Activated CD4-positive, alpha-beta T cell treated with anti-CD3 and anti-CD28 coated beads, Interleukin-2, Interleukin-4, amounts not matched to agents 100 ng/mL and 50 ng/mL, durations not matched to agents 16 hours and 8 hours (primary cell): ENCODE results near the gene ERC1.

ENCODE experiments used
- DNase-seq: peaks from one replicate; pipeline ENCODE4 v3.0.0-alpha.2; 2020; ENCODE audit warnings: low spot score

The ERC1 gene

DNA sequence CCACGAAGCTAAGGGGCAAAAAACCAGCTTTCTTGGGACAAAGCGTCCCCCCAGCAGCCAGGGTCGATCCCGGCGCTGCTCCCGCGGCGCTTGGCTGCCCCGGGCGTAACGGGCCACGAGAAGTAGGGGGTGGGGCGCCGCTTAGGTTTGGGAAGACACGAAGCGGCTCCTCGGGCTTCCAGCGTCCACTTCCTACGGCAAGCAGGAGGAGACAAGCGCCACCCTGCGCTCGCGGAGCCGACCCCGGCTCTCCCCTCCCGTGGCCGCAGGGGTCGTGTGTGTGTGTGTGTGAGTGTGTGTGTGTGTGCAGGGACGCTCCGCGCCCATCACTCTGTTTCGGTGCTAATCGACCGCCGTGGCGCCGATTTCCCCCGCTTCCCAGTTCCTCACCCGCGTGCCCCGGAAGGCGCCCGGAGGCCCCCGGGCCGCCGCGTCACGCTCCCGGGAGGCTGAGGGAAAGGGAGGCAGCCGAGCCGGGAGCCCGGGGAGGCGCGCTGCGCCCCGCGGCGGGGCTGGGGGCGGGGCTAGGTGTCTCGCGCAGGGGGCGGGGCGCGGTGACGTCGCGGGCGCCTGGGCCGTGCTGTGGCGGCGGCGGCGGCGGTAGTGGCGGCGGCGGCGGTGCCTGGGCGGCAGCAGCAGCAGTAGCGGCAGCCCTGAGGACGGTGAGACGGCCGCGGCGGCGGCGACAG is at the start of gene ERC1:
ERC1 (plus strand) TSS at position 563 of the 689 bp plus-strand sequence. CDS start 36,681 bp downstream, outside the sequence.
- peak; percentile 82 for DNase-seq

DNA sequence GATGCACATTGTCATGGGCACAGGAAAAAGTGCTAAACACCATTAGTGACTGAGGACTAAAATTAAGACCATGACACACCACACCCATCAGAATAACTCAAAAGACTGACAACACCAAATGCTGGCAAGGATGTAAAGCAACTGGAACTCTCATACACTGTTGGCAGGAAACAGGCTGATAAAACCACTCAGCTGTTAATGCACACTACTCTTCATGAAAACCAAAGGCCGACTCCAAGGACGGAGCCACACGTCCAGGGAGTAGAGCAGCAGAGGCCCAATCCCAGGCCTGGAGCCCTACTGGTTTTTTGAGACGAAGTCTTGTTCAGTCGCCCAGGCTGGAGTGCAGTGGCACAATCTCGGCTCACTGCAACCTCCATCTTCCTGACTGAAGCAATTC is 48.0 kb upstream of the ERC1 start:
- no peak for DNase-seq

DNA sequence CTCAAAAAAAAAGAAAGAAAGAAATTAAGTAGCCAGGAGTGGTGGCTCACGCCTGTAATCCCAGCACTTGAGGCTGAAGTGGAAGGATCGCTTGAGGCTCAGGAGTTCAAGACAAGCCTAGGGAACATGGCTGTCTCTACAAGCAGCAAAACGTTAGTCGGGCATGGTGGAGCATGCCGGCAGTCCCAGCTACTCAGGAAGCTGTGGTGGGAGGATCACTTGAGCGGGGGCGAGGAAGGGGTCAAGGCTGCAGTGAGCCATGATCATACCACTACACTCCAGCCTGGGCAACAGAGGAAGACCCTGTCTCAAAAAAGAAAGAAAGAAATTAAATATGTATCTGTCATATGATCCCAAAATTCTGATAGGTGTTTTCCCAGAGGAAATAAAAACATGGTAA is 46.8 kb upstream of the ERC1 start:
- DNase-seq, result no peak

DNA sequence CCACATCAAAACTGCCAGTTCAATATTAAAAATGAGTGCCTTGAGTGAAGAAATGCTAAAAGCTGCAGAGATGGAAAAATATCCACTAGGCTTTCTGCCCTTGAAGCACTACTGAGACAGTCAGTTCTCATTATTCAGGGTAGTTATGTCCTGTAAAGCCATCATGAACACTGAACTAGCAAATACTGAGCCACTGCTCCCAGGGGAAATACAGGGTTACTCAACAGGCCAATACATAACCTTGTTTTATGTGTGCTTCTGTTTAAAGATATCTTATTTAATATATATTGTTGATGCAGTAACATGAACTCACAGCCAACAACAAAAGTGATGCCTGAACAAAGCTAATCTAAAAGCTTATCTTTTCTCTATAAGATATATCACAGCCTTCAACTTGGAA is 44.8 kb upstream of the ERC1 start:
- no peak for DNase-seq

DNA sequence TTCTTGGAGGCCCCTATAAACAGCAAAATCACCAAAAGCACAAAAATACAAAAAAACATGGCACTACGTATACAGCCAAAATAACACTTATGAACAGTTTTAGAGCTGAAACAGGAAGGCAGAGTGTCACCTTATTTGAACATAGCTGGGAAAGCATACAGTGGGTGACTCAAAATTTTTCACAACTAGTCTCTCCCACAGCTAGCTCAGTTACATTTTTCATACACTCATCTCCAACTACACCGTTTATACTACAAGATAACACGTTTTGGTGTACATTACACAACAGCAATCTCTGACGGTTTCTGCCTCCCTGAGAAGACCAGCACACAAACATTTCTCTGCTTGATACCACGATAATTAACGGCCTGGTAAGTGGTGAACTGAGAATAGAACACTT is 44.4 kb upstream of the ERC1 start:
- peak; percentile 59 for DNase-seq

DNA sequence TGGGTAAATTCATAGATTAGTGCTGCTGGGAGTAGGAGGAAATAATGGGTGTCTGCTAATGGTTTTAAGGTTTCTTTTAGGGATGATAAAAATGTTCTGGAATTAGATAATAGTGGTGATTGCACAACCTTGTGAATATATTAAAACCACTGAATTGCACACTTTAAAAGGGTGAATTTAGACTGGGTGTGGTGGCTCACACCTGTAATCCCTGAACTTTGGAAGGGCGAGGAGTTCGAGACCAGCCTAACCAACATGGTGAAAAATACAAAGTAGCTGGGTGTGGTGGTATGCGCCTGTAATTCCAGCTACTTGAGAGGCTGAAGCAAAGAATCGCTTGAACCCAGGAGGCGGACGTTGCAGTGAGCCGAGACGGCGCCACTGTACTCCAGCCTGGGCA is 42.8 kb upstream of the ERC1 start:
- no peak for DNase-seq

DNA sequence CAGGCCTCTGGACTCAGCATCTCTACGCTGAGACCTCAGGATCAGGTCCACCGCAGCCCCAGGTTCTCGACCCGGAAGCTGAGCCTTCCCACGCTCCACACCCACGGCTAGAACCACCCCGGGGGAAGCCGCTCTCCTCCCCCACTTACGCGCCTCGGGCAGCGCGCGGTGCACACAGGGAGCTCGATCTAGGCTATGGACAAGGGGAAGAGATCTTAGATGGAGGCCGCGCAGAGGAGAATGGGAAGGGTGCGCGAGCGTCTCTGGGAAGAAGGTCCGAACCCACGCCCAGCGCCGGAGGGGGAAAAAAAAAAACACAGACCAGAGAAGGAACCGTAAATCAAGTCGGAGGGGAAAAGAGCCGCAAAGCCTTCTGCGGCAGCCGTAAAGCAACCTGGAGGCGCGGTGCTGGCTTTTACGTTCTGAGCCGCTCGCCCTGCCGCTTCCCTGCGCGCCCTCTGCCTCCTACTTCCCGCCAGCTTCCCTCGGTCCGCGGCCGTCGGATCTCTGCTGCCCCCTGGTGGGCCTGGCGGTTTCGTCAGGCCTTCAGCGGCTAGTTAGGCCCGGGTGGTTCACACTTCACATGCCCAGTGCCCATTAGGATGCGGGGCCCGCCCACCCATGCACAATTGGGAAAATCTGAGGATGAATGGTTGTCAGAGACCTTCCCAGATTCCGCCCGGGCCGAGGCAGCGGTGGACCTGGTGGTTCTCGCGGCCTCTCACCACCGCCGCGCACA is 41.4 kb upstream of the ERC1 start, which contains the start of gene RAD52:
RAD52 (minus strand) TSS at position 242 of the 739 bp plus-strand sequence. CDS start 16,636 bp downstream, outside the sequence.
- peak; percentile 97 for DNase-seq

DNA sequence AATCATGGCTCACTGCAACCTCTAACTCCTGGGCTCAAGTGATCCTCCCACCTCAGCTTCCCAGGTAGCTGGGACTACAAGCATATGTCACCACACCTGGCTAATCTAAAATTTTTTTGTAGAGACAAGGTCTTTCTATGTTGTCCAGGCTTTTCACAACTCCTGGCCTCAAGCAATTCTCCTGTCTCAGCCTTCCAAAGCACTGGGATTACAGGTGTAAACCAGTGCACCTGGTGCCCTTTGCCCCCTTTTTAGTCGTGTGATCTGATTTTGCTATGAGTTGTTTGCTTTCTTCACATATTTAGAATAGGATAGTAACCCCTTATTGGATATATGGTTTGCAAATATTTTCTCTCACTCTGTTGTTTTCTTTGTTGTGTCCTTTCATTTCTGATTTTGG is 39.8 kb upstream of the ERC1 start:
- no peak for DNase-seq

DNA sequence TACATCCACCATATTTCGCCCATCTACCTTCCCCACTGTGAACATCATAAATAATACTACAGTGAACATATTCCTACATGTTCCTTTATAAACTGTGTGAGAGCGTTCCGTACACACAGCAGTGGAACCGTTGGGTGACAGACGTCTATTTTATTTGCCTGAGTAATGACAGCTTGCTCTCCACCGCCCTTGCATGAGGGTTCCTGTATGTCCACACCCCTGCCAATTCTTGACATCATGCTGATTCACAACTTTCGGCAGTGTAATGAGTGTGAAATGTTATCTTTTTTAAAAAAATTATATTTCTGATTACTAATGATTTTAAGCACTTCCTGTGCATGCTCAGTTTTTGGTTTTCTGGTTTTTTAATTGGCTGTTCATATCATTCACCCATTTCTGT is 37.2 kb upstream of the ERC1 start:
- DNase-seq, result peak; percentile 16

DNA sequence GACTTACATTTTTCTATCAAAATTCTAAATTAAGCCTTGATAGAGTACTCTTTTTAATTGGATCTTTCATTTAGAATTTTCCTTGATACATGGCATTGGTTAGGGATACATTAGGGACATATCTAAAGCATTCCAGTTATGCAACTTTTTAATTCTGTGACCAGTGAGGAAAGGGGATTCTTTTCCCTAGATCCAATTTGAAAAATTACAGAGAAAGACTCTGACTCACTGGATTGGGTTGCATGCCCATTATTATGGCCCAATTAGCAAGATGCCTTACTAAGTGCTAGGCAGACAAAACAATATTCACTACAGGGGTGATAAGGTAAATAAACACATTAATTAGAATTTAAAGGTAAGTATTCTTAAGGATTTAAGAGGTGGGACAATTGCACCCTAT is 36.3 kb upstream of the ERC1 start:
- no peak for DNase-seq

DNA sequence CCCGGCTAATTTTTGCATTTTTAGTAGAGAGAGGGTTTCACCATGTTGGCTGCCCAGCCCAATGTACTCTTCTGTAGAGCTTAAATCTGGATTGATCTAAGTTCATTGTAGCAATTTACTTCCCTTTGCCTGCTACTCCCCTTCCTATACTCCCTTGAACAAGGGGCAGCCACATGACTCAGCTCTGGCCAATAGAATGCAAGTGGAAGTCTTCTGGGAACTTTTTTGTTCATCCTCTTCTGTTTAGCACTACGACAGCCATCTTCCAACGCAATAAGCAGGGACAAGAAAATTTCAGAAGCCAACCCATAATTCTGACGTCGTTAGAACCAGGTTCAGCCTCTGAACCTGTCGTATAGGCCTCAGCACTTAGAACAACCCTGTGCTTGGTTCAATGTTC is 35.1 kb upstream of the ERC1 start:
- no peak for DNase-seq

DNA sequence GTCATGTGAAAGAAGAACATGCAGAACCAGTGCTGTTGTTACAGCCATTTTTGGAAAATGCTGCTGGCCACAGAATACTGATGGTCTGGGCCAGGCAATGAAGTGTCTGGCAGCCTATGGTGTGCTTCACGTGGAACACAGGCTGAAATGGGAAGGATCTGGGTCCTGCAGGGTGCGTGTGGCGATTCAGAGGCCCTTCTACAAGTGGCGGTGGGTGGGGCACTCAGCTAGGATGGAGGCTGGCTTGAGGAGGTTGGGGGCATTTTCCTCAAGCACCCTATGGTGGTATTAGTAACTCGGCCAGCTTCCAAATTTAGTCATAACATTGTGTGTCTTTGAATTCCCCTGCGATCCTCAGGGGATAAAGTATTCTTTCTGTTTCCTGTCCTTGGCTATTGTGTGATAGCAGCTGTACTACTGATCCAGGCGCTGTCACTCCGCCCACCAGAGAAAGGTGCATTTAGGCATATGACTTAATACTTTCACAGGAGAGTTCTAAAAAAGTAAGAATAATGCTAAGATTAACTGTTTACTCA is 32.4 kb upstream of the ERC1 start:
- no peak for DNase-seq

DNA sequence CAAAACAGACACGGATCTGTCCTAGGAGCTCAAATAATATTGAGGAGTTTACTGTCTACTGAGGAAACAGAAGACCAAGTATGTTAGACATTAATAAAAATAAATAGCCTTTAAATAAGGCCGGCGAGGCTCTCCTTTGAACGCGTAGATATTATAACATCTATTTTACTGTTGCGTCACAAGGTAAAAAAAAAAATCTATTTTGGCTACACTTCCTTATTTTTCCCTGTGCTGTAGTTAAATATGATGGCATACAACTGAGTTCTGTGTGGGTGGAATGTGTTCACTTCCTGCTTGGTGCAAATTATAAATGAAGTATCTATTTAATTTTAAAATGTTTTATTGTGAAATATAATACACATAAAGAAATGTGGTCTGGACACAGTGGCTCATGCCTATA is 24.3 kb upstream of the ERC1 start:
- no peak for DNase-seq

DNA sequence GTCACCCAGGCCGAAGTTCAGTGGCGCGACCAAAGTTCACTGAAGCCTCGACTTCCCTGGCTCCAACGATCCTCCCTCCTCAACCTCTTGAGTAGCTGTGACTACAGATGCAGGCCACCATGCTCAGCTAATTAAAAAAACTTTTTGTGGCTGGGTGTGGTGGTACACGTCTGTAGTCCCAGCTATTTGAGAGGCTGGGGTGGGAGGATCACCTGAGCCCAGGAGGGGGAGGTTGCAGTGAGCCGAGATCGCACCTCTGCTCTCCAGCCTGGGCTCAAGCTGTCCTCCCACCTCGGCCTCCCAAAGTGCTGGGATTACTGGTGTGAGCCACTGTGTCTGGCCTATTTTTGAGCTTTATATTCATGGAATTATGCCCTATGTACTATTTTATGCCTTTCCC is 23.4 kb upstream of the ERC1 start:
- DNase-seq, result no peak

DNA sequence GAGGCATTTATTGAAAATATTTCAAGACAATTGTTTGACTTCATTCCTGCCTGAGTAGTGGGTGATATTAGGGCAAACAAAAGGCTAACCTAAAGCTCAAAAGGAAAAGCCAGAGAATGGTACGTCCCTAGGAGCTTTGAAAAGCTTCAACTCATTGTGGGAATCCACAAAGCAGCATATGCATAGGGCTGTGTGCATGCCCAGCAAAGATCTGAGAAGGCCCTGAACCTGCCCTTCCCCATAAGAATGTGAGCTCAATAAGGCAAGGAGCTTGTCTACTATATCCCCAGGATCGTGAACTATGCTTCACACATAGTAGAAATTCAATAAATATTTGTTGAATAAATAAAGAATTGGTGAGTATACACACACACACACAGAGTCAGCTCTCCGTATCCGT is 22.5 kb upstream of the ERC1 start:
- DNase-seq, result no peak

DNA sequence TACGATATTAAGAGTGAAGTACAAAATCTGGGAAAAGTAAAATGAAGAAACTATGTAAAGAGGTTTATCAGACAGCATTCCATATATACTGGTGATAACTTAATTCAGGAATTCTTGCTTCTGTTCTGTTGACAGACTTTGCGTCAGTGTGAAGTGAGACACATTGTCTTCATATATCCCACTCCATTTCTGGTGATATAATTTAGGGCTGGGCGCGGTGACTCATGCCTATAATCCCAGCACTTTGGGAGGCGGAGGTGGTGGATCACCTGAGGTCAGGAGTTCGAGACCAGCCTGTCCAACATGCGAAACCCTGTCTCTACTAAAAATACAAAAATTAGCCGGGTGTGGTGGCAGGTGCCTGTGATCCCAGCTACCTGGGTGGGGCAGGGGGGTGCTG is 21.2 kb upstream of the ERC1 start:
- no peak for DNase-seq

DNA sequence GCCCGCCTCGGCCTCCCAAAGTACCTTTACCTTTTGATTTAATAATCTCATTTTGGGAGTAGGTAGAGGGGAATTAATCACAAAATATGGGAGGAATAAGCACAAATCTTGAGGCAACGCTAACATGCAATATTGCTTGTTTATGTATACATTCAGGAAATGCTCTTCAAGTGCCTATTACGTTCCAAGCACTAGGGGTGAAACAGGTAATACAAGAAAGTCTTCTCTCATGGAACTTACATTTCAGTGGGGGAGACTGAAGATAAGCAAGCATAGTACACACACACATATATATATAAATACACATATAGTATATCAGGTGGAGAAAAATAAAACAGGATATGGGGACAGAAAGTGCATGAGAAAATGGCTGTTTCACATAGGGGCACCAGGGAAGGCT is 19.0 kb upstream of the ERC1 start:
- DNase-seq, result no peak

DNA sequence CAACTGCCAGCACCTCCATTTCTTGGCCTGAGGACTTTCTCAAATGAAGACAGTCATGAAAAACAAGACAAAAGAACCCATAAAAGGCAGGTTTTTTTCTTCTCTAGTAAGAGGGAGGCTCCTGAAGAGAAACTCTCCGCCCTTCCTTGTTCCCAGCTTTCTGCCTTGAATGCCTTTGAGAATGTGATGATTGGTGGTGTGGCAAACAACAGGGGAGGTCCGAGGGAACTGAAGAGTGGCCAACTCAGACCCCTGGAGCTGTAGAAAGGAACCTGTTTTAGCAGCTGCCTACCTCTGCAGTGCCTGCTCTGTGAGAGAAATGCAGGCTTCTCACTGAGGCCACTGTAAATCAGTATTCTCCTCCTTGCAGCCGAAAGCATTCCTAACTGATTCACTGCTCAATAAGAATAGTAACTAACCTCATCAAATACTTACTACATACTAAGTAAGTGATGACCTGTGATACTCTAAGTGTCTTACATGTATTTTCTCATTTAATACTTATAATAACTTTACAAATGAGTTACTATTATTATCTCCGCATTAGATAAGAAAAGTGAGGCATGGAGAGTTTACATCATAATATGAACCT is 16.7 kb upstream of the ERC1 start:
- no peak for DNase-seq

DNA sequence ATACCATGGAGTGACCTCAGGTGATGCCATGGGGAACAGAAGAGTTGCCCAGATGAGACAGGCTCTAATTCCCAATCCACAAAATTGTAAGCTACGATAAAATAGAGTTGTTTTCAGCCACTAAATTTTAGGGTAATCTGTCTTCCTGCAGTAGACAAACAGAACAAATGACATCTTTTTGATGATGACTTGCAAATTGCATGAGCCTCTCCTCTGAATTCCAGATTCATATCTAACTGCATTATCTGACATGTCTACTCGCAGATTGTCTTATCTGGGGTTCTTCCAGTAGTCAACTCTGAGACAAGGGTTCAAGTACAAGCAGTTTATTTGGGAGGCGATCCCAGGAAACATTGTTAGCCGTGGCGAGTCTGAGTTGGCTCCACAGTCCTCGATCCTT is 14.4 kb upstream of the ERC1 start:
- no peak for DNase-seq

DNA sequence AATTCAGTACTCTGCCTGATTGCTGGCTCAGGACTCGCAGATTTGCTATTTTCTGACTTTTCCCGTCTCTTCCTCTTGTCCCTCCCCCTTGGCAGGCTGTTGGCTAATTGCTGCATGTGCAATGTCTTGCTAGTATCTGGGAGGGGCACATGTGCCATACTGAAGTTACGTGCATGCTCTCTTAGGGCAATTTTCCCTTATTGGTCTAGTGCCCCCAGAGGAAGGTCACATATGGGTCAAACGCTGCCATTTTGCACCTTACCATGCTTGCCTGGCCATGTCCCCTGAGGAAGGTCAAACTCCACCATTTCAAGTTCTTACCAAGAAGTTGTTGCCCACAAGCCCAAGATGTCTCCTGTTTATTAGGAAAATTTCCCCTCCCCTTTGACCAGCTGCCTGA is 13.9 kb upstream of the ERC1 start:
- no peak for DNase-seq

DNA sequence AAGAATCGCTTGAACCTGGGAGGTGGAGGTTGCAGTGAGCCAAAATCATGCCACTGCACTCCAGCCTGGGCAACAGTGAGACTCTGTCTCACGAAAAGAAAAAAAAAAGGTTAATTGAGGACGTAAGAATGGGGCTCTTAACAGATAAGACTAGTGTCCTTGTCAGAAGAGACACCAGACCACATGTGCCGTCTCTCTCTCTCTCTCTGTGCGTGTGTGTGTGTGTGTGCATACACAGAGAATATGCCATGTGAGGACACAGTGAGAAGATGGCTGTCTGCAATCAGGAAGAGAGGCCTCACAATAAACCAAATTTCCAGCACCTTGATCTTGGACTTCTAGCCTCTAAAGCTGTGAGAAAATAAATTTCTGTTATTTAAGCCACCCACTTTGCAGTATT is 11.7 kb upstream of the ERC1 start:
- DNase-seq, result no peak

DNA sequence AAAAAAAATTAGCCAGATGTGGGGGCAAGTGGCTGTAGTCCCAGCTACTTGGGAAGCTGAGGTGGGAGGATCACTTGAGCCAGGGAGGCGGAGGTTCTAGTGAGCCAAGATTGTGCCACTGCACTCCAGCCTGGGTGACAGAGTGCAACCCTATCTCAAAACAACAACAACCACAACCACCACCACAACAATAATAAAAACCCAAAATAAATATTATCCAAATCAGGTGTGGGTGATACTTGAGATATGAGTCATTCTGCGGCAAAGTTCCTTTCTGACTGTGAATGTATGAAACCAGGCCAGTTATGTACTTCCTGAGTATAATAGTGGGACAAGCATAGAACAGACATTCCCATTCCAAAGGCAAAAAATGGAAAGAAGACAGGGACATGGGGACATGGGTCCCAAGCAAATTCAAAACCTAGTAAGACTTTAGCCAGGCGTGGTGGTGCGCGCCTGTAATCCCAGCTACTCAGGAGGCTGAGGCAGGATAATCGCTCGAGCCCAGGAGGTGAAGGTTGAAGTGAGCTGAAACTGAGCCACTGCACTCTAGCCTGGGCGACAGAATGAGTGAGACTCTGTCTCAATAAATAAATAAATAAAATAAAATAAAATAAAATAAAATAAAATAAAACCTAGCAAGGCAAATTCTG is 9.7 kb upstream of the ERC1 start:
- DNase-seq, result peak; percentile 46

DNA sequence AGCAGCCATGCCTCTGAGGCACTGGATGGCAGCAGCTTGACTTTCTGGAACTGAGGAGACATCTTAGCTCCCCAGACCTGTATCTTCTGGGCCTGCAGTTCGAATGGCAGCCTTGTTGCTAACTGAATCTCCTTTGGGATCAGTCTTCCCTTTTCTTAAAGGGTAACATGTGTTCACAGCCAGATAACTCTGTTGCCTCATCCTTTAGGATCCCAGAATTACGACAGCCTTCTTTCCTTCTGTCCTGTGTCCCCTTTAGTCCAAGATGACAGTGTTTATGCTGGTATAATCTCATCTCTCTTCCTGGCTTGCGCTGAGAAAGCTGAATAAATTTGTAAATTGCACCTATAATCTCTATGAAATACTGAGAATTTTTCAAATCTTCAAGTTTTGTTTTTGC is 9.1 kb upstream of the ERC1 start:
- DNase-seq, result no peak
